HG03520 (cell line): ENCODE measurements around the gene TACC2.

ENCODE experiments used
- ATAC-seq: cut with Tn5 transposase; IDR thresholded peaks from one replicate; pipeline ENCODE4 v1.9.1; 2021; ENCODE audit warnings: mild to moderate bottlenecking, moderate library complexity; ENCODE audit not compliant: unreplicated experiment

Gene TACC2

DNA sequence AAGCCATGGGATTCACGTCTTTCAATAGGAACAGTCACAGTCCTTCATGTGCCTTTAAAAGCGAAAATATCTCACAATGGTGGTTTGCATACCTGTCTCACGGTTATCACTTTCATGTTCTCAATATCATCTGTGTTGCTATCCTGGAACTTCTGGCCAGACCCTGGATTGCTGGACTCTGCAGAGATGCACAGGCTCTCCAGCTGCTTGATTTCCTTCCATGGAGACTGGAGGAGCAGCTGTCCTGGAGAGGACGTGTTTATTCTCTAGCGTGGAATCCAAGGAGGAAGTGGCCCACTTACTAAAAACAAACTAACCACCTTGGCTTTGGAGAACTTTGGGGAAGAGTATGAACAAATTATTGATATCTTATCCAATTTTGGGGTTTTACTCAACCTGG is 298.6 kb downstream of the TACC2 start:
- no peak for ATAC-seq

DNA sequence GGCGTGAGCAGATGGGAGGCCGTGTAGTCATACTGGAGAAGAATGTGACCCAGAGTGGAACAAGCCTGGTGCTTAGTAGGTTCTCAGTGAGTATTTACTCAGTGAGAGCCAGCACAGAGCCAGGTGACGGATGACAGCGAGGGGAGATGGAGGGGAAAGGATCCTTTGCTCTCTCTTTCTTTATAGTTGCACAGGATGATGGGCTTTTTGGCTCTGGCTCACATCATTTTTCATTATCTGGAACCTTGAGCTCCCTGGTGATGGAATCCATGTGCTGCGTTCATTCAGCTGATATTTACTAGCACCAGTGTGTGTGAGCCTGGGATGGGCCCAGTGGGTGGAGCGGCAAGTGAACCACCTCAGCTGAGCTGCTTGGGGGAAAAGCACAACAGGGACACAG is 299.3 kb downstream of the TACC2 start:
- no peak for ATAC-seq

DNA sequence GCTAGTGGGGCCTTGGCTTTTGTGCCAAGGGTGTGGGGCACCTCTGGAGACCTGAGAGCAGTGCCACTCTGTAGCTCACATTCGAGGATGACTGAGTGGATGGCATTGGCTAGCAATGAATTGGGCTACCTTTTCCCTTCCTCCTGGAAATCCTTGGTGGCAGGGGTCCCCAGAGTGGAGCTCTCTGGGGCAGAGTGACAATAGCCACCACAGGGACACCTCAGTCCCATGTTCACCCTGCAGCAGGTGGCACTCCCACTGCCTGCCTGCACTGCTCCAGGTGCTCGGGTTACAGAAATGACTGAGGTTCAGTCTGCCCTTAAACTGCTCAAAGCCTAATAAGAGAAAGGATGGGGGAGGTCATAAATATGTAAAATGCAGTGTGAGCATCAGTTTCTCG is 300.0 kb downstream of the TACC2 start:
- no peak for ATAC-seq

DNA sequence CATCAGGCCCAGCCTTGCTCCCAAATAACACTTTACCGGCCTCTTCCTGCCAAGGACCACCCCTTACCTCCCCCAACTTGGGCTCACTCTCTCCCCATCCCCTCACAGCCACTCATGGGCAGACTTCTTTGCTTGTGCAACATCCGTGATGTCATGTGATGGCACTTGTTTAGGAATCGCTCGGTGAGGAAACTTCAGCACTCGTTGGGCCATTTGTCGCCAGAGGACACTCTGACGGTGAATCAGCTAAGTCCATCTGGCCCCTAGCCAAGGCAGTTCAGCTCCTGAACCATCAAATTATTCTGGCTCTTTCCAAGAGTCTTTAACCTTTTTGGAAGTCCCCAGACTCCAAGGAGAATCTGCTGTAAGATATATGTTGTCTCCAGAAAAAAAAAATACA is 301.4 kb downstream of the TACC2 start:
- ATAC-seq, result no peak

DNA sequence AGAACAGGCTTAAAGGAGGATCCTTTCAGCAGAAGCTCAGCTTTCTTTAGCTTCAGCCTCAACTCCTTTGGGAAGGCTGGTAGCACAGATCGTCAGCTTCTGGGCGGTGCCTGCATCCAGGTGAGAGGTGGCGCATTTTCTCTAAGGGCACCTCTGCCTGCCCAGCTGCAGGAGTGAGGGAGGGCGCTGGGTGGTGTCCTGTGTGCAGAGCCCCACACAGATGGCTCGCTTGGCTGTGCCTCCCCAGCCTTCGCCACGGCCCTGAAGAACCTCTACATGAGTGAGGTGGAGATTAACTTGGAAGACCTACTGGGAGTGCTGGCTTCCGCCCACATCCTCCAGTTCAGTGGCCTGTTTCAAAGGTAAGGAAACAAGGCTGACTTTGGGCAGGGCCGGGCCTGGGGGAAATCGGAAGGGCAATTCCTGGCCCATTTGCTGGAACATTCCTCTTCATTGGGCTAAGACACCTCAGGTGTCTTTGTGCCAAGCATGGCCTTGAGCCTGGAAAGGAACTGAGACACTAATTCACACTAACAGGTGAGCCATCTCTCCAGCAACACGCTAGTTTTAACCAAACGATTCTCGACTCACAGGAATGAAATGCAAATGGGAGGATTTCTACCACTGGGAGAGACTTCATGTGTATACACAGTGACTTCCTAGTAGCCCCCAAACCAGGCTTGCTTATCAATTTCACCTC is 302.0 kb downstream of the TACC2 start:
- no peak for ATAC-seq

DNA sequence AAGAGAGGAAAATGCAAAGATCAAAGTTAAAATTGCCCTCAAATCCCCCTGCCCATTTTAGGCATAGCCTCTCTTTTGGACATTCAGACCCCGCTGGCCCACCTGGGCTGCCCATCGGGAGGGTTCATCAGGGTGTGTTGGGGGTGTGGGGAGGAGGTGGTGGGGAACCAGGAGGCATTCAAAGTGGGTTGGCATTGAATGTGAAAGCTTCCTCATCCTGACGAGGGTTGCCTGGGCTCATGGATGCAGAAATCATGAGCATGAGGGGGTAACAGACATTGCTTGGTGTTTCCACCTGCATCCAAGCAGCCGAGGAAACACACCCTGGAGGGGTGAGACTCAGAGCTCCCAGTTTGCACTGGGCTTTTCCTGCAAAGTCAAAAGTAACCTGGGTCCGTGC is 302.8 kb downstream of the TACC2 start:
- ATAC-seq, result no peak

DNA sequence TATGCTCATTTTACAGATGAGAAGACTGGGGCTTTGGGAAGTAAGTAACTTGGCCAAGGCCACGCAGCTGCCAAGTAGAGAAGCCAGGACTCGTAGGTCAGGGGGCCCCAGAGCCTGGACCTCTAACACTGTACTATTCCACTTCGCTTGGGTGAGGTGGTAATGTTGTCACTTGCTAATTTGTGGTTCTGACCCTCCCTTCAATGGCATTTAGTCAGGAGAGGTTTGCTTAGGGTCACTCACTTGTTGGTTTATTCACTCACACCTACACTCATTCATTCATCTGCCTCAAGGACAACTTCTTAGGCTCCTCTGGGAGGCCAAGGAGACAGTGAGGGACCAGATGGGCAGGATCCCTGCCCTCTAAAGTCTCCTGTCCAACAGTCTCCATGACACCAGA is 303.4 kb downstream of the TACC2 start:
- no peak for ATAC-seq

DNA sequence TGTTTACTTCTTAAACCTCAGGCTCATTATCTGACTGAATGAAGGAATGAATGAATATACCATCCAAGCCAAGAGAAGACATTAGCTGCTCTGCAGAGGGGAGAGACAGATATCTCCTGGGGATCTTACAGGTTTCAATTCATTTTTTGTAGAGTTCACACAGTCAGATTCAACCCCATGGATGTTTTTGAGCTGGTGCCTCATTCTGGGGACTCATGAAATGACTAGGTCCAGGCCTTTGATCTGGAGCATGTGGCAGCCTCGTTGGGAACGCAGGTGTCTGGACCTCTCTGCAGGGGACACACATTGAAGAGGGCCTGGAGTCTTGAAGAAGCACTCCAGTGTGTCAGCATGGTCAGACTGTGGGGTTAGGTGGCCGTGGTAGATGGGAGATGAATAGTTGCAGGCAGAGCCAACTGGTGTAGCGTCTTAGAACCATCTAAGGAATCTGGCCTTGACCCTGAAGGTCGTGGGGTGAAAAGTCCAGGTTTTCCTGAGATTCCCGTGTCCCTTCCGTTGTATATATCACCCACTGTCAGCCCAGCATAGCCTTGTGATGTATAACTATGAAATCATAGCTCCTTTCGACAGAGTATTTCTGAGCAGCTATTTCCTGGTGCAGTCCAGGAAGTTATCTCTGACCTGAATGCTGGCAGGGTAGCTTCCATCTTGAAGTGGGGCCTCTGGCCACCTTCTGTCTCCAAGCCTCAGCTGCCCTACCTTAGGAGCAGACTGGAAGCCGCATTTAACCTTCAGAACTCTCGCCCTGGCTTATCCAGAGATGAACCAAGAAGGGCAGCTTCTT is 304.4 kb downstream of the TACC2 start:
- no peak for ATAC-seq

DNA sequence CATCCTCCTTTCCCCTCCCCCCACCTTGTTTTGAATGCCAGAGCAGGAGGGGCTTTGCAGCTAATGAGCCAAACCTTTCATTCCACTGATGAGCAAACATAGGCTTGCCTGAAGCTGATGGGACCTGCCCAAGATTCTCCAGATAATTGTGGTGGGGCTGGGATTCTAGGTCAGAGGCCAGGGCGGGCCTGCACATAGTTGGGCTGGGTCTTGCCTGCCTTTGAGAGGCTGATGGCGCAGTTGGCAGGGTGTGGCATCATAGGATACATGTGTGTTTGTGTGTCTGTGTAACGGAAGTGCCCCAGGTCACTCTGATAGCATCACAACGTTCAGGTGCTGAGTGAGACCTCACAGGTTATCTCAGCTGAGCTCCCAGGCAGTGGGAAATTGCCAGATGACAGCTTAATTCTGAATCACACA is 305.0 kb downstream of the TACC2 start:
- ATAC-seq, result no peak

DNA sequence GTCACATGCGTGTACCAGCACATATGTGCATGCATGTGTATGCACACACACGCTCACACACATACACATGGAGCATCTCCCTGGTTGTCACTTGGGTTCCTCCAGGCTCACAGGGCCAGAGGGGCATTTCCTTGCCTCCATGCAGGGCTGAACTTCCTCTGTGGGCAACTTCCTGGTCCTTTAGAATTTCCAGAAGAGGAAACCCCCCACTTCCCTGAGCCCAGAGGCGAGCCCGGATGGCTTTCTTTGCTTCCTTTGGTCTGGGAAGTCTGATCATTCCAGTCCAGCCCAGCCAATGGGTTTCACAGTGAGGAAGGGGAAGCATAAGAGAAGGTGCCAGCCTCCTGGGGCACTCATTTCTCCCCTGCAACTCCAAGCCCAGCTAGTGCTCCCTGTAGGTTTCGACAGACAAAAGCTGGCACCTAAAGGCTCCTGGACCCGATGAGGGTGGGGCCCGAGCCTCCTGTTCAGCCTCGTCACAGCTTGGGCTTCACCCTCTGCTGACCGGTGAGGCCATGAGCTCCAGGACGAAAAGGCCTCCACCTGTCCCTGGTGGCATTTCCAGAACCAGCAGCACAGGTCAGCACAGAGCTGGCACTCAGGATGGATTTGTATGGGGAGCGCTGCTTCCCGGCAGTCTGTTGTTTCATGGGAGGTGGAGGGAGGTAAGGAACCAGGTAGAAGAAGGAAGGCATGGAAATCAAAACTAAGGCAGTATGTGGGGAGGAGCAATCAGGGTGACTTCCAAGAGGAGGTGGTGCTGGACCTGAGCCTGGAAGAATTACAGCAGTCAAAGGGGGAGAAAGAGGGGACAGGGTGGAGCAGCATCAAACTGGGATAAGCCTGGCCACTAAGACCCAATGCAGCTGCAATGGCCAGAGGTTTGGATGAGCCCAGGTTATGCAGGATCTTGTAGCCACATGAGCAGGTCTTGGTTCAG is 305.8 kb downstream of the TACC2 start:
- no peak for ATAC-seq

DNA sequence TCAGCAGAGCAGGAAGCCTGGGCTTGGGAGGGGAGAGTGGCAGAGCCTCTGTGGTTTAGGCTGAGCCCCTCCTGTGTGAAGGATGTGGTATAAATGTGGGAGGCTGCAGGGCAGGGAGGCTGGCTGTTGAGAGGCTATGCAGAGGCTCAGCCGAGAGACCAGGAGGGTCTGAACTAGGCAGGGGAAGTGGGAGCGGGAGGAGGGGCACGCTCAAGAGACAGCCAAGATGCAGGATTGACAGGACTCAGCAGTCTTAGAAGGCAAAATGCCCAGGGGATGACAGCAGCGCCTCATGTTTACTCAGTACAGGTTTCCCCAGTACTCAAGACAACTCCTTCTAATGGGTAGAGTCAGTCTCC is 306.5 kb downstream of the TACC2 start:
- ATAC-seq, result no peak

DNA sequence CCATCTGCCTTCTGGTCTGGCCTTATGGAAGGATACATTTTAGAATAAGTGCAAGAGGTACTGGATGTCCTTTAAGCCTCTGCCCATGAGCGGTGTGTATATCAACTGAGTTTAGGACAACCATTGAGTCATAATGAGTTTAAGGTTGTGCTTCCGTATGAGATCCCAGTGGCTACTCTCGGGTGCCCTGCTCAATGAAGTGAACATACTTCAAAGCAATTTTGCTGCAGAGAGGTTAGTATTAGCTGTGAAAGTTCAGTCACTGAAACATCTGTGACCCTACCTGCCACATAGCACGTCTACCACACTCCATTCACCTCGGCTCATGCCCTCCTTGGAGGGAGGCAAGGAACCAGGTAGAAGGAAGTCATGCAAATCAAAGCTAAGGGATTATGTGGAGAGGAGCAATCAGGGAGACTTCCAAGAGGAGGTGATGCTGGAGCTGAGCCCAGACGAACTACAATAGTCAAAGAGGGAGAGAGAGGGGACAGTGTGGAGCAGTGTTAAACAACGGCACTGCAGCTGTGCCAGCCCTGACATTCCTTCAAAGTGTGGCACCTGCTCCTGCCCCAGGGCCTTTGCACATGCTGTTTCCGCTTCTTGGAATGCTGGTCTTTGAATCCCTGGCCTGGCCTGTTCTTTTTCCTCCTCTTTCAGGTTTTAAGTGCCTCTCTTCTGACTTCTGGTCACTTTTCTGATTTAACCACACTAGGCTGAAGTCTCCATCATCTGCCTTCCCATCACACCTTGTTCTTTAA is 307.6 kb downstream of the TACC2 start:
- peak; percentile 60 for ATAC-seq

DNA sequence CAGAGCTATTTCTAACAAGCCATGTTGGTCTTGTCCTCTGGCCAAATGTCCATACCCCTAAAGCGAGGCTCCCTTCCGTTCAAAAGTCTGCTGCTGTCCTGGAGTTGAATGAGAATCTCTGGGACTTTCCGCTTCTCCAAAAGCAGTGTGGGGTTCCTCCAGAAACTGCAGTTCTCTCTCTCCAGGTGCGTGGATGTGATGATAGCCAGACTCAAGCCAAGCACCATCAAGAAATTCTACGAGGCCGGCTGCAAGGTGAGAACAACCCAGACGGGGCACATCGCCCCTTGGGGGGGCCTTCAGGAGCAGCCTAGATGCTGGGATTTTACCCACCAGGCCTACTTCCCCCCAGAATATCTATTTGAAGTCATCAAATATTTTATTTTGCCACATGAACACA is 308.6 kb downstream of the TACC2 start:
- no peak for ATAC-seq

DNA sequence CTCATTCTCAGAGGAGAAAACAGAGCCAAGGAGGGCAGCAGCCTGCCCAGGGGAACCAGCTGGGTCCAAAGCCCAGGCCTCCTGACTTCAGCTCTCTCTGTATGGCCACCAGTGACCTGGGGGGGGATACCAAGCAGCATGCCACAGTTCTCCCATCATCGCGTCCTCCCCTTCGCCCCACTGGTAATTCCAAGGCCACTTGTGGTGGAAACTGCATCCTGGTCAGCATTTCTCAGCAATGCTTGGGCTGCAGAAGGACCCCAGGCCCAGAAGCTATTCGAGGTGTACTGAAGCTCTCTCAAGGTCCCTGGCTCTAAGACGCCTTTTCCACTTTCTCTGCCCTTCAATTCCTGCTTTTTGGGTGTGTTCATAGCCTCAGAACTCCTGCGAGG is 309.2 kb downstream of the TACC2 start:
- no peak for ATAC-seq

DNA sequence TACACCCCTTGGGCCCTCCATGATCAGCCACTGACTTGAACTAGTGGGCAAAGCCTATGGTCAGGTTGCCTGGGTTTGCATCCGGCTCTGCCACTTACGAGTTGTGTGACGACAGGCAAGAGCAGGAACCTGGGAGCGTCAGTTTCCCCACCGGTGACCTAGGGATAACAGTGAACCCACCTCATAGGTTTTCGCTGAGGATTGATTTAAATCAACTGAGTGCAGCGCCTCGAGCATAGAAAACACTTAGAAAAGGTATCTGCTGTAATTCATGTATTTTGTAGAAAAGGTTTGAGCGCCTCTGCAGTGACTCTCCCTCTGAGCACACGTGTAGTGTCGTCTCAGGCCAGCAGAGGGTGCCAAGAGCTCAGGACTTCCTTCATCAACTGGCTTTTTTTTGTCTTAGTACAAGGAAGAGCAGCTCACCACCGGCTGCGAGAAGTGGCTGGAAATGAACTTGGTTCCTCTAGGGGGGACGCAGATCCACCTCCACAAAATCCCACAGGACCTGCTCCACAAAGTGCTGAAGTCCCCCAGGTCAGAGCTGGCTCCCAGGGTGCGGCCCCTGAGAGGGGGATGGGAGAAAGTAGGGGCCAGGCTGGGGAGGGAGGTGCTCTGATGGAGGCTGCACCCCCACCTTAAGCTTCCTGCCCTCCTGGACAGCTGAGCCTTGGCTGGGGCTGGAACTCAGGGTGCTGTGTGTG is 309.8 kb downstream of the TACC2 start:
- ATAC-seq, result peak; percentile 66

DNA sequence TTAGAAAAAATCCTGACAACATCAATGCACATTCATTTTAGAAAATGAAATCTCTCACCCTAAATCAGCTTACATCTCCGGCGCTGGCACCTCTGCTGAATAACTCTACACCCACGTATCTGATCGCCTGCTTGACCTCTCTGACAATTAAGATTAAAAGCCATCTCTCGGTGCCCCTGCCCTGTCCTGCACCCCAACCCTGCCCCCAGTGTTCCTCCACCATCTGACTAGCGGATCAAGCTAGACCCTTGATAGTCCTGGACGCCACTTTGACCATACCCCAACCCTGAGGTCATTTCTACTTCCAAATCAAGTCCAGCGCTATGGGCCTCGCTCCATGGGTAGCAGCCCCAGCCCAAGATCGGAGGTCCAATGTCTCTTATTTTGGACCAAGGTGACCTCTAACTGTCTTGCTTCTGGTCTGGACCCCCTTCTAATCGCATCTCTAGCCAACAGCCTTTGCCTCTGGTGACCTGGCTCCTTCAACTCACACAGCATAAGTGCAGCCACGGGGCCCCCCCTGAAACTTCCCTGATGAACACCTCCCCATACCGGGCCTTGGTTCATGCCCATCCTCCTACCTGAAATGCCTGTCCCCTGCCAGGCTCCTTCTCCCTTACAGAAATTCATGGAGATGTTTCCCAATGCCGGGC is 310.6 kb downstream of the TACC2 start:
- no peak for ATAC-seq

DNA sequence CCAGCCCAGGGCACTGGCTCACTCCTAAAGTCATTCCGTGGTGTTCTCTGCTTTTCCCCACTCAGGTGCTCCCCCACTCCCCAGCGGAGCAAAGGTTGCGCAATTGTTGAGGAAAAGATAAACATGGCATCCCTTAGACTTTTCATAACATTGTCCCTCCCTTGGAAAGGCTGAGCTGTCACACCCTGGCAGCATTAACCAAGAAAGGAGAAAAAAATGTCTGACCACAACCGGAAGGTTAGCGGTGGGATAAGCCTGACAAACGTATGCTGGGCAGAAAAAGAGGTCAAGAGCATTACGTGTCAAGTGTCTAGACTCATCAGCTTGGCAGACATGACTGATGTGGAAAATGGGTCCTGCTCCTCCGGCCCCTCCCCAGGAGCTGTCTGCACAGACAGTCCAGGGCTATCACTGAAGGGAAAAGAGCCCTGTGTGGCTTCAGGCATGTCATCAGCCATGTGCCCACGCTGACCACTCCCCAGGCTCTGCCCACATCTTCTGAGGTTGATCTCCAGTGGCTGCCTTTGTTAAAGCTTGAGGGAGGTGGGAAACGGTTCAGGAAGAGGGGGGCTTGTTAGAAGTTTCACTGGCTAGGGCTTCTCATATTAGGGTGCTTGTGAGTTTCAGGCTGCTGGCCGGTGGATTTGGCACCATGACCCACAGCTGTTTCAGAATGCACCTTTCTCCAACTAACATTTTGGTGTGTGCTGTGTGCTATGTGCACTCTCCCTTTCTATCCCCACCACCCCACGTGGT is 312.3 kb downstream of the TACC2 start:
- no peak for ATAC-seq

DNA sequence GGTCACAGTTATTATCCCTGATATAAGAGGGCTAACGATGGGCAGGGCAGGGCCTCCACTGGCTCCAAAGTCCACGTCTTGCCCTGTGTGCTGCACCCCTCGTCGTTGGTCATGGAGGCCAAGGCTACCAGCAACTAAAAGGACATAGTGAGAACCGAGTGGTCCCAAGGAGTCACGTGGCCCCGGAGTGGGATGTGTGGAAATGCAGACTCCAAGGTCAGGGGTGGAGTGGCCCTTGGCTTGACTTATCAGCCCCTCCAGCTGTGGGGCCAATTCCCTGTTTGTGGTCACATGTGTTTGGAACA is 312.8 kb downstream of the TACC2 start:
- no peak for ATAC-seq

DNA sequence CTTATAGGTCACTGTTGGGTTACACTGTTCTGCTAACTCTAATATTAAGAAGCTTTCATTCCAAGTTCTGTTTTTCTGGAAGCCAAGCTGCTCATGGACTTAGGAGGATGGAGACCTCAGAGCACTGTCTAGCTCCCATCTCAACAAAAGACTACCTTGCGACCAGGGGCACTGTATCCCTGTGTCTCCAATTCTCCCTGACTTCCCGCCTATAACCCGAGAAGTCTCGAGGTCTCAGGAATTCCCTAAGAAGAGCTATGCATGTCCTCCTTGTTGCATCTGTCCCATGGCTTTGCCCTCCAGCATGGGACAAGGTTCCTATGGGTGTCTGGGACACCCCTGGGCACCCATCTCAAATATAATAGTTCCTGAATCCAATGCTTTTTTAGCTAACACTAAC is 313.4 kb downstream of the TACC2 start:
- no peak for ATAC-seq
